H9 (cell line): ENCODE measurements around the gene OAS2. TPM values are rescaled to one million over a fixed set of nuclear protein-coding genes. Genes with fewer than 3 reads are reported as not detected.

ENCODE experiments used
- DNase-seq: peaks from one replicate; pipeline ENCODE4 v3.0.0-alpha.2; 2017
- H2AFZ ChIP-seq: one replicate; pipeline ENCODE4 v1.6.1; 2013; ENCODE audit warnings: mild to moderate bottlenecking, low read length, control low read depth, moderate library complexity
- H2AK5ac ChIP-seq: 2 replicates; pipeline ENCODE4 v1.6.1; 2013; ENCODE audit warnings: low read length, control low read depth, mixed read lengths; ENCODE audit not compliant: insufficient read length
- H2BK120ac ChIP-seq: one replicate; pipeline ENCODE4 v1.6.1; 2013; ENCODE audit warnings: low read depth, mild to moderate bottlenecking, low read length, control low read depth, inconsistent platforms; ENCODE audit not compliant: poor library complexity, severe bottlenecking
- H2BK12ac ChIP-seq: 2 replicates; pipeline ENCODE4 v1.6.1; 2013; ENCODE audit warnings: low read length, control low read depth, mixed read lengths, low read depth; ENCODE audit not compliant: insufficient read length
- H2BK15ac ChIP-seq: 2 replicates; pipeline ENCODE4 v1.6.1; 2013; ENCODE audit warnings: low read depth, low read length, control low read depth
- H2BK20ac ChIP-seq: one replicate; pipeline ENCODE4 v1.6.1; 2013; ENCODE audit warnings: low read depth, mild to moderate bottlenecking, low read length, control low read depth, inconsistent platforms; ENCODE audit not compliant: poor library complexity, severe bottlenecking
- H2BK5ac ChIP-seq: 2 replicates; pipeline ENCODE4 v1.6.1; 2013; ENCODE audit warnings: low read length, control low read depth, mixed read lengths; ENCODE audit not compliant: insufficient read length
- H3K14ac ChIP-seq: 2 replicates; pipeline ENCODE4 v1.6.1; 2013; ENCODE audit warnings: low read length, control low read depth; ENCODE audit not compliant: insufficient read depth
- H3K18ac ChIP-seq: 2 replicates; pipeline ENCODE4 v1.6.1; 2013; ENCODE audit warnings: low read depth, mild to moderate bottlenecking, mixed read lengths, low read length, control low read depth; ENCODE audit not compliant: insufficient read length
- H3K23ac ChIP-seq: 2 replicates; pipeline ENCODE4 v1.6.1; 2013; ENCODE audit warnings: low read length, control low read depth, mixed read lengths, low read depth; ENCODE audit not compliant: insufficient read length
- H3K23me2 ChIP-seq: 2 replicates; pipeline ENCODE4 v1.6.1; 2013; ENCODE audit warnings: low read depth, mild to moderate bottlenecking, mixed read lengths, low read length, control low read depth; ENCODE audit not compliant: insufficient read length, poor library complexity, severe bottlenecking
- H3K27ac ChIP-seq: 2 replicates; pipeline ENCODE4 v1.5.1; 2013; ENCODE audit warnings: low read length, control low read depth, mixed read lengths, low read depth; ENCODE audit not compliant: insufficient read length
- H3K27me3 ChIP-seq: 2 replicates; pipeline ENCODE4 v1.6.1; 2013; ENCODE audit warnings: low read length, control low read depth, inconsistent platforms; ENCODE audit not compliant: insufficient read depth
- H3K4ac ChIP-seq: 2 replicates; pipeline ENCODE4 v1.6.1; 2013; ENCODE audit warnings: low read depth, mild to moderate bottlenecking, control low read depth, inconsistent platforms, low read length, moderate library complexity
- H3K4me1 ChIP-seq: 2 replicates; pipeline ENCODE4 v1.6.1; 2013; ENCODE audit warnings: low read length, control low read depth, inconsistent platforms; ENCODE audit not compliant: insufficient read depth
- H3K4me2 ChIP-seq: 2 replicates; pipeline ENCODE4 v1.6.1; 2013; ENCODE audit warnings: low read length, control low read depth, mixed read lengths; ENCODE audit not compliant: insufficient read length, insufficient read depth
- H3K56ac ChIP-seq: 2 replicates; pipeline ENCODE4 v1.6.1; 2013; ENCODE audit warnings: low read depth, mild to moderate bottlenecking, mixed read lengths, low read length, control low read depth; ENCODE audit not compliant: insufficient read length
- H3K79me1 ChIP-seq: 2 replicates; pipeline ENCODE4 v1.6.1; 2013; ENCODE audit warnings: low read depth, mild to moderate bottlenecking, moderate library complexity, low read length, control low read depth, inconsistent platforms; ENCODE audit not compliant: insufficient read depth, poor library complexity, severe bottlenecking
- H3K79me2 ChIP-seq: 2 replicates; pipeline ENCODE4 v1.6.1; 2013; ENCODE audit warnings: low read length, control low read depth, inconsistent platforms; ENCODE audit not compliant: insufficient read depth
- H3K9ac ChIP-seq: 2 replicates; pipeline ENCODE4 v1.6.1; 2013; ENCODE audit warnings: low read length, control low read depth, mixed read lengths; ENCODE audit not compliant: insufficient read length; ENCODE audit errors: extremely low read depth
- H3K9me3 ChIP-seq: one replicate; pipeline ENCODE4 v1.6.1; 2013; ENCODE audit warnings: low read depth, low read length, inconsistent platforms; ENCODE audit not compliant: control insufficient read depth
- H3T11ph ChIP-seq: one replicate; pipeline ENCODE4 v1.6.1; 2013; ENCODE audit warnings: mild to moderate bottlenecking, low read length, control low read depth, inconsistent platforms
- H4K20me1 ChIP-seq: one replicate; pipeline ENCODE4 v1.6.1; 2013; ENCODE audit not compliant: control insufficient read depth, insufficient read length, insufficient read depth
- H4K5ac ChIP-seq: 2 replicates; pipeline ENCODE4 v1.6.1; 2013; ENCODE audit warnings: low read depth, mild to moderate bottlenecking, mixed read lengths, low read length, control low read depth; ENCODE audit not compliant: insufficient read length
- H4K8ac ChIP-seq: replicated peaks from 2 replicates; pipeline ENCODE4 v1.6.1; 2013; ENCODE audit warnings: low read length, control low read depth, mixed read lengths, low read depth; ENCODE audit not compliant: insufficient read length
- H4K91ac ChIP-seq: 2 replicates; pipeline ENCODE4 v1.6.1; 2013; ENCODE audit warnings: low read depth, mild to moderate bottlenecking, moderate library complexity, mixed read lengths, low read length, control low read depth; ENCODE audit not compliant: insufficient read length
- H3K27ac Mint-ChIP-seq, 3 experiments: 2 replicates in 2 of 3; 3 replicates in 1 of 3; pipeline ENCODE4 v1.8.0; 2020 to 2021; ENCODE audit warnings: mixed read lengths in 3 of 3, mild to moderate bottlenecking in 1 of 3, moderate library complexity in 1 of 3
- H3K27me3 Mint-ChIP-seq: 2 replicates; pipeline ENCODE4 v1.8.0; 2021; ENCODE audit warnings: low read depth, mild to moderate bottlenecking, moderate library complexity, mixed read lengths
- H3K36me3 Mint-ChIP-seq, 3 experiments: 2 replicates in 2 of 3; 3 replicates in 1 of 3; pipeline ENCODE4 v1.8.0; 2020 to 2021; ENCODE audit warnings: low read depth in 3 of 3, mixed read lengths in 3 of 3; ENCODE audit not compliant: insufficient read depth in 1 of 3
- H3K4me1 Mint-ChIP-seq, 2 experiments: 2 replicates each; pipeline ENCODE4 v1.8.0; 2020; ENCODE audit warnings: mixed read lengths in 2 of 2
- H3K4me3 Mint-ChIP-seq, 2 experiments: 2 replicates in 1 of 2; 3 replicates in 1 of 2; pipeline ENCODE4 v1.8.0; 2020 to 2021; ENCODE audit warnings: mild to moderate bottlenecking in 2 of 2, mixed read lengths in 2 of 2, moderate library complexity in 1 of 2
- H3K9me3 Mint-ChIP-seq, 2 experiments: 2 replicates in 1 of 2; 3 replicates in 1 of 2; pipeline ENCODE4 v1.8.0; 2020; ENCODE audit warnings: mild to moderate bottlenecking in 2 of 2, mixed read lengths in 2 of 2, moderate library complexity in 1 of 2
- WGBS: extraction: QIAGEN DNeasy Blood & Tissue Kit; methylation state at CpG from one replicate; pipeline ENCODE4 v1.1.7; 2013; ENCODE audit warnings: missing lambda C conversion rate, low lambda C conversion rate, mixed read lengths; ENCODE audit not compliant: insufficient read length; ENCODE audit errors: extremely low coverage; 5-methylcytosine and 5-hydroxymethylcytosine counted together
- total RNA-seq: library from RNA; stranded (reverse); gene quantifications from 2 replicates; pipeline ENCODE4 v1.2.1, GENCODE V29; 2021
- TF ChIP-seq, protein P1 (sequence below): fragments of 200-600 bp; sonication (generic); conservative IDR thresholded peaks from 3 replicates; pipeline ENCODE4 v1.8.0; 2021; ENCODE audit warnings: antibody characterized with exemption, mild to moderate bottlenecking

OAS2 gene
- total RNA-seq, 1 experiment from 2014 or later, result not detected

DNA sequence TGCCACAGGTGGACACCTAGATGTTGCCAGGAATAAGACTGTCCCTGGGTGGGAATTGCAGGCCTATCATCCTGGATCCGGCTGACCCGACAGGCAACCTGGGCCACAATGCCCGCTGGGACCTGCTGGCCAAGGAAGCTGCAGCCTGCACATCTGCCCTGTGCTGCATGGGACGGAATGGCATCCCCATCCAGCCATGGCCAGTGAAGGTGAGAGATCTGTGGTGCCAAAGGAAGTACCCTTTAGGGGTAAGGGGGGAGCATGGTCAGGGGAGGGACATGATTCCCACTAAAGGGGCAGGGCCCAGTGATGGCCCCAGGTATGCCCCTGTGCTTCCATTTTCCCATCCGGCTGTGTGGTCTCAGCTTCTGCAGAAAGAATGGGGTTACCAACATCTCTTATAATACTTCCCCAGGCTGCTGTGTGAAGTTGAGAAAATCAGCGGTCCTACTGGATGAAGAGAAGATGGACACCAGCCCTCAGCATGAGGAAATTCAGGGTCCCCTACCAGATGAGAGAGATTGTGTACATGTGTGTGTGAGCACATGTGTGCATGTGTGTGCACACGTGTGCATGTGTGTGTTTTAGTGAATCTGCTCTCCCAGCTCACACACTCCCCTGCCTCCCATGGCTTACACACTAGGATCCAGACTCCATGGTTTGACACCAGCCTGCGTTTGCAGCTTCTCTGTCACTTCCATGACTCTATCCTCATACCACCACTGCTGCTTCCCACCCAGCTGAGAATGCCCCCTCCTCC lies 8.6 kb upstream of the OAS2 start:
- no peak overlapping the region for H3K4me3 Mint-ChIP-seq
- Histone ChIP-seq H3K27me3 (no peaks in the 10 kb centered on the region), H2BK15ac (no peak overlapping the region), H3K9me3 (no peaks in the 10 kb centered on the region), H3T11ph (no peak overlapping the region), H3K18ac (no peak overlapping the region), H2BK120ac (no peak overlapping the region), H3K79me1 (no peaks in the 10 kb centered on the region), H3K79me2 (no peaks in the 10 kb centered on the region), H3K4me1 (no peaks in the 10 kb centered on the region), H2BK5ac (no peak overlapping the region), H3K14ac (no peak overlapping the region), H3K4ac (no peak overlapping the region), H3K56ac (no peak overlapping the region), H3K9ac (no peak overlapping the region), H3K27ac (no peak overlapping the region), H4K8ac (no peak overlapping the region), H3K23ac (no peak overlapping the region), H4K20me1 (no peaks in the 10 kb centered on the region), H2AK5ac (no peak overlapping the region), H2BK12ac (no peak overlapping the region), H3K23me2 (no peaks in the 10 kb centered on the region), H3K4me2 (no peak overlapping the region), H2BK20ac (no peak overlapping the region), H4K91ac (no peak overlapping the region), H2AFZ (no peak overlapping the region), H4K5ac (no peak overlapping the region)
- no peaks in the 10 kb centered on the region for H3K9me3 Mint-ChIP-seq
- no peaks in the 10 kb centered on the region for H3K4me1 Mint-ChIP-seq
- WGBS, result no CpG with 5 or more reads among the region's 8 CpGs
- DNase-seq, result no peak
- H3K36me3 Mint-ChIP-seq, result no peaks in the 10 kb centered on the region
- no peak overlapping the region; a peak in 1 of 7 replicates for H3K27ac Mint-ChIP-seq
- TF ChIP-seq, protein P1, sequence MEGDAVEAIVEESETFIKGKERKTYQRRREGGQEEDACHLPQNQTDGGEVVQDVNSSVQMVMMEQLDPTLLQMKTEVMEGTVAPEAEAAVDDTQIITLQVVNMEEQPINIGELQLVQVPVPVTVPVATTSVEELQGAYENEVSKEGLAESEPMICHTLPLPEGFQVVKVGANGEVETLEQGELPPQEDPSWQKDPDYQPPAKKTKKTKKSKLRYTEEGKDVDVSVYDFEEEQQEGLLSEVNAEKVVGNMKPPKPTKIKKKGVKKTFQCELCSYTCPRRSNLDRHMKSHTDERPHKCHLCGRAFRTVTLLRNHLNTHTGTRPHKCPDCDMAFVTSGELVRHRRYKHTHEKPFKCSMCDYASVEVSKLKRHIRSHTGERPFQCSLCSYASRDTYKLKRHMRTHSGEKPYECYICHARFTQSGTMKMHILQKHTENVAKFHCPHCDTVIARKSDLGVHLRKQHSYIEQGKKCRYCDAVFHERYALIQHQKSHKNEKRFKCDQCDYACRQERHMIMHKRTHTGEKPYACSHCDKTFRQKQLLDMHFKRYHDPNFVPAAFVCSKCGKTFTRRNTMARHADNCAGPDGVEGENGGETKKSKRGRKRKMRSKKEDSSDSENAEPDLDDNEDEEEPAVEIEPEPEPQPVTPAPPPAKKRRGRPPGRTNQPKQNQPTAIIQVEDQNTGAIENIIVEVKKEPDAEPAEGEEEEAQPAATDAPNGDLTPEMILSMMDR, result no peak
- H3K27me3 Mint-ChIP-seq, result peaks cover 3% of the 10 kb centered on the region
